HG03432 (cell line): Measurements from ENCODE around the gene GBP4.
A peak's percentile ranks its signal among the peaks of the same experiment; 100 is the strongest.
"Not testable (repeated sequence)": the region's sequence is repeated elsewhere in the genome, so short reads cannot be mapped to it uniquely, and the experiment has no call there.

Experiments
- ATAC-seq: cut with Tn5 transposase; IDR thresholded peaks from one replicate; pipeline ENCODE4 v1.9.1; 2021; ENCODE audit warnings: mild to moderate bottlenecking, moderate library complexity; ENCODE audit not compliant: unreplicated experiment

GBP4 gene

GRCh38 chr1:89198491-89199072, at the start of gene GBP4:
TSS of gene GBP4 (minus strand) at chr1:89198942. CDS start at chr1:89198834, 108 bp downstream.
- peak; percentile 49 for ATAC-seq

- no peak for ATAC-seq
These were observed 44.3 kb upstream of the GBP4 start for GRCh38 chr1:89243046-89243445.

GRCh38 chr1:89221341-89221740, 22.6 kb upstream of the GBP4 start:
- no peak for ATAC-seq

GRCh38 chr1:89219851-89220250, 21.1 kb upstream of the GBP4 start:
- not testable (repeated sequence) for ATAC-seq

GRCh38 chr1:89218941-89219340, 20.2 kb upstream of the GBP4 start:
- ATAC-seq = not testable (repeated sequence)

GRCh38 chr1:89213347-89213746, 14.6 kb upstream of the GBP4 start:
- no peak for ATAC-seq

- no peak for ATAC-seq
These were observed 12.4 kb upstream of the GBP4 start for GRCh38 chr1:89211035-89211634.

- no peak for ATAC-seq
These were observed 7.6 kb upstream of the GBP4 start for GRCh38 chr1:89206373-89206772.

GRCh38 chr1:89203166-89203565, 4.4 kb upstream of the GBP4 start:
- no peak for ATAC-seq

GRCh38 chr1:89201106-89201794, 2.5 kb upstream of the GBP4 start:
- peak; percentile 84 for ATAC-seq

GRCh38 chr1:89200663-89201062, 1.9 kb upstream of the GBP4 start:
- ATAC-seq = no peak

GRCh38 chr1:89199525-89200031, 836 bp upstream of the GBP4 start:
- ATAC-seq = no peak

- ATAC-seq = no peak
These were observed 661 bp downstream of the GBP4 start for GRCh38 chr1:89198081-89198480.

- no peak for ATAC-seq
These were observed 3.3 kb downstream of the GBP4 start for GRCh38 chr1:89195476-89195875.

- no peak for ATAC-seq
These were observed 7.4 kb downstream of the GBP4 start for GRCh38 chr1:89191314-89191713.

GRCh38 chr1:89190017-89190416, 8.7 kb downstream of the GBP4 start:
- no peak for ATAC-seq

- ATAC-seq = no peak
These were observed 19.4 kb downstream of the GBP4 start for GRCh38 chr1:89179343-89179742.

- ATAC-seq = no peak
These were observed 21.8 kb downstream of the GBP4 start for GRCh38 chr1:89176971-89177370.

- no peak for ATAC-seq
These were observed 23.0 kb downstream of the GBP4 start, which contains the start of gene GBP7 for GRCh38 chr1:89175601-89176256. TSS of gene GBP7 (minus strand) at chr1:89176003. CDS start at chr1:89171935, 4,068 bp downstream.

- ATAC-seq = no peak
These were observed 24.3 kb downstream of the GBP4 start for GRCh38 chr1:89174491-89174890.

GRCh38 chr1:89172468-89173143, 26.1 kb downstream of the GBP4 start:
- no peak for ATAC-seq
